ENCODE results near the gene EXOSC1. TPM values are rescaled to one million over a fixed set of nuclear protein-coding genes. Genes with fewer than 3 reads are reported as not detected.

The EXOSC1 gene
- total and polyA plus RNA-seq, 2 of the 13 experiments (the other 11 are each of a cell fraction or from before 2014, with no cell fraction given): 36.3 to 39.9 TPM

GRCh38 chr10:97427571-97428179, 18.1 kb downstream of the EXOSC1 start (continued):
- TF ChIP-seq ARID4A (CRISPR knock-in tag; IDR thresholded peaks at IDR 0.05; ENCODE audit: borderline replicate concordance) (peak; percentile 44; the same call in 1 of the 2 replicates), HMGXB3 (CRISPR knock-in tag; IDR thresholded peaks at IDR 0.05; ENCODE audit: borderline replicate concordance) (0 out of 2 replicates have a peak, but pooled peaks have one; percentile 55), KDM3A (CRISPR knock-in tag; IDR thresholded peaks at IDR 0.05; ENCODE audit: low read depth) (no peak), POLR2G (IDR thresholded peaks at IDR 0.05; ENCODE audit: low read depth, low read length) (peak; percentile 54), THAP9 (CRISPR knock-in tag; IDR thresholded peaks at IDR 0.05; ENCODE audit: borderline replicate concordance) (0 out of 2 replicates have a peak, but pooled peaks have one; percentile 9), ETV5 (CRISPR knock-in tag; IDR thresholded peaks at IDR 0.05; ENCODE audit: borderline replicate concordance) (peak; percentile 29; the same call in 1 of the 2 replicates), YY1 (IDR thresholded peaks at IDR 0.05; ENCODE audit: insufficient read depth, insufficient replicate concordance, low read depth, low read length) (peak; percentile 41), HDAC1 (CRISPR knock-in tag; IDR thresholded peaks at IDR 0.05) (0 out of 2 replicates have a peak, but pooled peaks have one; percentile 30), HNF1A (IDR thresholded peaks at IDR 0.05; ENCODE audit: low read depth) (no peak), HNF1A (CRISPR knock-in tag; IDR thresholded peaks at IDR 0.05; ENCODE audit: borderline replicate concordance) (no peak), SP1 (IDR thresholded peaks at IDR 0.05) (no peak), SP1 (CRISPR knock-in tag; IDR thresholded peaks at IDR 0.05) (no peak), RBM22 (optimal IDR thresholded peaks at IDR 0.05; ENCODE audit: low read length) (peak; percentile 87)

Measured in HepG2 (cell line).